HepG2 (cell line): ENCODE results near the gene KCTD14. TPM values are rescaled to one million over a fixed set of nuclear protein-coding genes. Genes with fewer than 3 reads are reported as not detected.

ENCODE experiments used
- ATF7-NPFF ChIP-seq: sonication (generic); formaldehyde crosslinking; IDR thresholded peaks from 2 replicates; pipeline ENCODE4 v1.8.1; 2023; ENCODE audit warnings: mild to moderate bottlenecking, low read depth, missing genetic modification reagents, moderate library complexity
- CC2D1A ChIP-seq: sonication (generic); formaldehyde crosslinking; IDR thresholded peaks from 2 replicates; pipeline ENCODE4 v1.8.1; 2023; ENCODE audit warnings: mild to moderate bottlenecking, missing genetic modification reagents
- CENPX ChIP-seq: sonication (generic); formaldehyde crosslinking; IDR thresholded peaks from 2 replicates; pipeline ENCODE4 v1.9.0; 2021; ENCODE audit warnings: mild to moderate bottlenecking, missing genetic modification reagents, moderate library complexity
- CHD2 ChIP-seq: IDR thresholded peaks from 2 replicates; pipeline ENCODE4 v1.6.1; 2011; ENCODE audit warnings: low read depth, low read length, improper control_type of control experiment
- GLI4 ChIP-seq: sonication (generic); formaldehyde crosslinking; IDR thresholded peaks from 2 replicates; pipeline ENCODE4 v1.5.1; 2020; ENCODE audit warnings: missing genetic modification reagents, mild to moderate bottlenecking, moderate library complexity, borderline replicate concordance
- MIER2 ChIP-seq: IDR thresholded peaks from 2 replicates; pipeline ENCODE4 v1.6.1; 2016; ENCODE audit warnings: missing biosample characterization, missing genetic modification reagents
- NCOA5 ChIP-seq: sonication (generic); formaldehyde crosslinking; IDR thresholded peaks from 2 replicates; pipeline ENCODE4 v1.4.0; 2020; ENCODE audit warnings: missing genetic modification reagents
- PAF1 ChIP-seq: IDR thresholded peaks from 2 replicates; pipeline ENCODE4 v1.6.1; 2016; ENCODE audit warnings: missing genetic modification reagents, missing compliant biosample characterization
- SNRNP70 ChIP-seq: fragments of 200-400 bp; formaldehyde crosslinking; IDR thresholded peaks from 2 replicates; pipeline ENCODE4 v1.6.1; 2017; ENCODE audit warnings: mild to moderate bottlenecking, low read depth, low read length, moderate library complexity
- TEAD3 ChIP-seq: optimal IDR thresholded peaks from 2 replicates; pipeline ENCODE3; 2016; ENCODE audit warnings: borderline replicate concordance
- ZBTB38 ChIP-seq: sonication (generic); formaldehyde crosslinking; IDR thresholded peaks from 2 replicates; pipeline ENCODE4 v1.5.1; 2020; ENCODE audit warnings: mild to moderate bottlenecking, missing genetic modification reagents
- ZBTB8A ChIP-seq: sonication (generic); formaldehyde crosslinking; IDR thresholded peaks from 2 replicates; pipeline ENCODE4 v1.4.0; 2020; ENCODE audit warnings: mild to moderate bottlenecking, low read depth, missing genetic modification reagents, borderline replicate concordance
- ZKSCAN8 ChIP-seq: IDR thresholded peaks from 2 replicates; pipeline ENCODE4 v1.6.1; 2016; ENCODE audit warnings: borderline replicate concordance, missing genetic modification reagents, missing compliant biosample characterization
- ZNF138 ChIP-seq: sonication (generic); formaldehyde crosslinking; IDR thresholded peaks from 2 replicates; pipeline ENCODE4 v1.5.0; 2020; ENCODE audit warnings: mild to moderate bottlenecking, low read depth, missing genetic modification reagents
- ZNF501 ChIP-seq: sonication (generic); formaldehyde crosslinking; IDR thresholded peaks from 2 replicates; pipeline ENCODE4 v1.5.1; 2020; ENCODE audit warnings: mild to moderate bottlenecking, moderate library complexity, missing genetic modification reagents
- ZNF629 ChIP-seq: sonication (generic); formaldehyde crosslinking; conservative IDR thresholded peaks from 2 replicates; pipeline ENCODE4 v1.5.0; 2020; ENCODE audit warnings: missing genetic modification reagents
- ZNF782 ChIP-seq: sonication (generic); formaldehyde crosslinking; IDR thresholded peaks from 2 replicates; pipeline ENCODE4 v1.4.0; 2020; ENCODE audit warnings: missing genetic modification reagents, mild to moderate bottlenecking, borderline replicate concordance
- polyA plus RNA-seq, 8 experiments: library from polyadenylated mRNA; depleted of rRNA in 3 of 8; stranded (reverse) in 7 of 8; unstranded in 1 of 8; fragments of >200 nt; fragmentation: Illumina TruSeq in 4 of 8; extraction: Trizol in 4 of 8; gene quantifications; 2 replicates each; pipeline versions ENCODE4 v1.2.1 to v1.2.3, GENCODE V29; 2011 to 2016; ENCODE audit warnings: low read depth in 4 of 8, missing spikeins in 1 of 8, mixed read lengths in 1 of 8; ENCODE audit not compliant: insufficient read depth in 1 of 8
- total RNA-seq, 5 experiments: library from RNA; depleted of rRNA; stranded (reverse); fragments of >200 nt; fragmentation: Illumina TruSeq; extraction: Trizol; gene quantifications; 2 replicates each; pipeline ENCODE4 v1.2.3, GENCODE V29; 2016; ENCODE audit warnings: low read depth in 1 of 5
- TF ChIP-seq, protein P1 (sequence below): sonication (generic); formaldehyde crosslinking; IDR thresholded peaks from 2 replicates; pipeline ENCODE4 v1.5.0; 2020; ENCODE audit warnings: mild to moderate bottlenecking, missing genetic modification reagents, borderline replicate concordance
- TF ChIP-seq, protein P2 (sequence below): IDR thresholded peaks from 2 replicates; pipeline ENCODE4 v1.6.1; 2016; ENCODE audit warnings: control low read depth
- TF ChIP-seq, protein P3 (sequence below): IDR thresholded peaks from 2 replicates; pipeline ENCODE4 v1.6.1; 2016; ENCODE audit warnings: low read depth, borderline replicate concordance
- TF ChIP-seq, protein P4 (sequence below): sonication (generic); formaldehyde crosslinking; IDR thresholded peaks from 2 replicates; pipeline ENCODE4 v1.4.0; 2020; ENCODE audit warnings: missing genetic modification reagents, mild to moderate bottlenecking, borderline replicate concordance

Gene KCTD14
- total and polyA plus RNA-seq, 2 of the 13 experiments (the other 11 are each of a cell fraction or from before 2014, with no cell fraction given): 10.3 to 15.6 TPM

DNA sequence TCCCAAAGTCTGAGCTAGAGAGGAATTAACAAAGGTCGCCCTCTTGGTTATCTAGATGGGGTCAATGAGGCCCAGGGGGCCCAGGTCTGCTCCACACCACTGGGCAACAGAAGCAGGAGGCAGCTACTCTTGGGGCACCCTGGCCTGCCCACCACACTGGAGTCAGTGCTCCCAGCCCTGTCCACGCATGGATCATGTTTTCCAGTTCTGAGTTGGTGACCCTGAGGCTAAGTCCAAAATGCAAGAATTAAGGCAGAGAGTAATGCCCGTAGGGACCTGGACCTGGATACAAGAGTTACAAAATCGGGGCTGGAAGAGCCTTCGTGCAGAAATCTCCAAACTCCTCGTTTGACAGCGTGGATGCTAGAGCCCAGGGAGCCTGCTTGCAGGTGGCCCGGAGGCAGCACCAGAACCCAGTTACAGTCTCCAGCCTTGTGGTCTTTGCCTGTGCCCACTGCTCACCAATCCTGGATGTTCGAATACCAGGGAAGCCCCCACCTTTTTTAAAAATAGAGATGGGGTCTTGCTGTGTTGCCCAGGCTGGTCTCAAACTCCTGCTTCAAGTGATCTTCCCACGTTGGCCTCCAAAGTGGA lies 34.5 kb upstream of the KCTD14 start (continued):
- TF ChIP-seq, protein P1, sequence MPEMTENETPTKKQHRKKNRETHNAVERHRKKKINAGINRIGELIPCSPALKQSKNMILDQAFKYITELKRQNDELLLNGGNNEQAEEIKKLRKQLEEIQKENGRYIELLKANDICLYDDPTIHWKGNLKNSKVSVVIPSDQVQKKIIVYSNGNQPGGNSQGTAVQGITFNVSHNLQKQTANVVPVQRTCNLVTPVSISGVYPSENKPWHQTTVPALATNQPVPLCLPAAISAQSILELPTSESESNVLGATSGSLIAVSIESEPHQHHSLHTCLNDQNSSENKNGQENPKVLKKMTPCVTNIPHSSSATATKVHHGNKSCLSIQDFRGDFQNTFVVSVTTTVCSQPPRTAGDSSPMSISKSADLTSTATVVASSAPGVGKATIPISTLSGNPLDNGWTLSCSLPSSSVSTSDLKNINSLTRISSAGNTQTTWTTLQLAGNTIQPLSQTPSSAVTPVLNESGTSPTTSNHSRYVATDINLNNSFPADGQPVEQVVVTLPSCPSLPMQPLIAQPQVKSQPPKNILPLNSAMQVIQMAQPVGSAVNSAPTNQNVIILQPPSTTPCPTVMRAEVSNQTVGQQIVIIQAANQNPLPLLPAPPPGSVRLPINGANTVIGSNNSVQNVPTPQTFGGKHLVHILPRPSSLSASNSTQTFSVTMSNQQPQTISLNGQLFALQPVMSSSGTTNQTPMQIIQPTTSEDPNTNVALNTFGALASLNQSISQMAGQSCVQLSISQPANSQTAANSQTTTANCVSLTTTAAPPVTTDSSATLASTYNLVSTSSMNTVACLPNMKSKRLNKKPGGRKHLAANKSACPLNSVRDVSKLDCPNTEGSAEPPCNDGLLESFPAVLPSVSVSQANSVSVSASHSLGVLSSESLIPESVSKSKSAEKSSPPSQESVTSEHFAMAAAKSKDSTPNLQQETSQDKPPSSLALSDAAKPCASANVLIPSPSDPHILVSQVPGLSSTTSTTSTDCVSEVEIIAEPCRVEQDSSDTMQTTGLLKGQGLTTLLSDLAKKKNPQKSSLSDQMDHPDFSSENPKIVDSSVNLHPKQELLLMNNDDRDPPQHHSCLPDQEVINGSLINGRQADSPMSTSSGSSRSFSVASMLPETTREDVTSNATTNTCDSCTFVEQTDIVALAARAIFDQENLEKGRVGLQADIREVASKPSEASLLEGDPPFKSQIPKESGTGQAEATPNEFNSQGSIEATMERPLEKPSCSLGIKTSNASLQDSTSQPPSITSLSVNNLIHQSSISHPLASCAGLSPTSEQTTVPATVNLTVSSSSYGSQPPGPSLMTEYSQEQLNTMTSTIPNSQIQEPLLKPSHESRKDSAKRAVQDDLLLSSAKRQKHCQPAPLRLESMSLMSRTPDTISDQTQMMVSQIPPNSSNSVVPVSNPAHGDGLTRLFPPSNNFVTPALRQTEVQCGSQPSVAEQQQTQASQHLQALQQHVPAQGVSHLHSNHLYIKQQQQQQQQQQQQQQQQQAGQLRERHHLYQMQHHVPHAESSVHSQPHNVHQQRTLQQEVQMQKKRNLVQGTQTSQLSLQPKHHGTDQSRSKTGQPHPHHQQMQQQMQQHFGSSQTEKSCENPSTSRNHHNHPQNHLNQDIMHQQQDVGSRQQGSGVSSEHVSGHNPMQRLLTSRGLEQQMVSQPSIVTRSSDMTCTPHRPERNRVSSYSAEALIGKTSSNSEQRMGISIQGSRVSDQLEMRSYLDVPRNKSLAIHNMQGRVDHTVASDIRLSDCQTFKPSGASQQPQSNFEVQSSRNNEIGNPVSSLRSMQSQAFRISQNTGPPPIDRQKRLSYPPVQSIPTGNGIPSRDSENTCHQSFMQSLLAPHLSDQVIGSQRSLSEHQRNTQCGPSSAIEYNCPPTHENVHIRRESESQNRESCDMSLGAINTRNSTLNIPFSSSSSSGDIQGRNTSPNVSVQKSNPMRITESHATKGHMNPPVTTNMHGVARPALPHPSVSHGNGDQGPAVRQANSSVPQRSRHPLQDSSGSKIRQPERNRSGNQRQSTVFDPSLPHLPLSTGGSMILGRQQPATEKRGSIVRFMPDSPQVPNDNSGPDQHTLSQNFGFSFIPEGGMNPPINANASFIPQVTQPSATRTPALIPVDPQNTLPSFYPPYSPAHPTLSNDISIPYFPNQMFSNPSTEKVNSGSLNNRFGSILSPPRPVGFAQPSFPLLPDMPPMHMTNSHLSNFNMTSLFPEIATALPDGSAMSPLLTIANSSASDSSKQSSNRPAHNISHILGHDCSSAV (CRISPR knock-in tag): no peak
- TF ChIP-seq ZNF138 (no peak), PAF1 (CRISPR knock-in tag) (no peak), ATF7-NPFF (CRISPR knock-in tag) (no peak), SNRNP70 (no peak), ZBTB38 (CRISPR knock-in tag) (no peak), NCOA5 (CRISPR knock-in tag) (no peak), ZBTB8A (CRISPR knock-in tag) (no peak), TEAD3 (CRISPR knock-in tag) (no peak), CHD2 (no peak), CENPX (no peak), ZKSCAN8 (CRISPR knock-in tag) (no peak), CC2D1A (CRISPR knock-in tag) (no peak), GLI4 (CRISPR knock-in tag) (no peak), ZNF501 (CRISPR knock-in tag) (no peak), ZNF629 (CRISPR knock-in tag) (no peak), MIER2 (no peak), ZNF782 (CRISPR knock-in tag) (no peak)
- TF ChIP-seq, protein P2, sequence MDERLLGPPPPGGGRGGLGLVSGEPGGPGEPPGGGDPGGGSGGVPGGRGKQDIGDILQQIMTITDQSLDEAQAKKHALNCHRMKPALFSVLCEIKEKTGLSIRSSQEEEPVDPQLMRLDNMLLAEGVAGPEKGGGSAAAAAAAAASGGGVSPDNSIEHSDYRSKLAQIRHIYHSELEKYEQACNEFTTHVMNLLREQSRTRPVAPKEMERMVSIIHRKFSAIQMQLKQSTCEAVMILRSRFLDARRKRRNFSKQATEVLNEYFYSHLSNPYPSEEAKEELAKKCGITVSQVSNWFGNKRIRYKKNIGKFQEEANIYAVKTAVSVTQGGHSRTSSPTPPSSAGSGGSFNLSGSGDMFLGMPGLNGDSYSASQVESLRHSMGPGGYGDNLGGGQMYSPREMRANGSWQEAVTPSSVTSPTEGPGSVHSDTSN (CRISPR knock-in tag): no peak
- TF ChIP-seq, protein P3, sequence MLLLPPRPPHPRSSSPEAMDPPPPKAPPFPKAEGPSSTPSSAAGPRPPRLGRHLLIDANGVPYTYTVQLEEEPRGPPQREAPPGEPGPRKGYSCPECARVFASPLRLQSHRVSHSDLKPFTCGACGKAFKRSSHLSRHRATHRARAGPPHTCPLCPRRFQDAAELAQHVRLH: no peak
- TF ChIP-seq, protein P4, sequence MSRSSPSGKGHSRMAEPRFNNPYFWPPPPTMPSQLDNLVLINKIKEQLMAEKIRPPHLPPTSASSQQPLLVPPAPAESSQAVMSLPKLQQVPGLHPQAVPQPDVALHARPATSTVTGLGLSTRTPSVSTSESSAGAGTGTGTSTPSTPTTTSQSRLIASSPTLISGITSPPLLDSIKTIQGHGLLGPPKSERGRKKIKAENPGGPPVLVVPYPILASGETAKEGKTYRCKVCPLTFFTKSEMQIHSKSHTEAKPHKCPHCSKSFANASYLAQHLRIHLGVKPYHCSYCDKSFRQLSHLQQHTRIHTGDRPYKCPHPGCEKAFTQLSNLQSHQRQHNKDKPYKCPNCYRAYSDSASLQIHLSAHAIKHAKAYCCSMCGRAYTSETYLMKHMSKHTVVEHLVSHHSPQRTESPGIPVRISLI (CRISPR knock-in tag): 0 out of 2 replicates have a peak, but pooled peaks have one; percentile 54
